GM18507 (cell line): Measurements from ENCODE around the gene SEC61A1.

Experiments used
- DNase-seq: peaks from one replicate; pipeline ENCODE4 v3.0.0; 2011; ENCODE audit warnings: low read depth; ENCODE audit not compliant: insufficient read length; ENCODE audit errors: extremely low spot score
- FAIRE-seq: peaks from 2 replicates; lab custom pipeline; 2011; peaks lifted over from hg19 to GRCh38; lab: Jason Lieb, UNC

SEC61A1 gene

DNA sequence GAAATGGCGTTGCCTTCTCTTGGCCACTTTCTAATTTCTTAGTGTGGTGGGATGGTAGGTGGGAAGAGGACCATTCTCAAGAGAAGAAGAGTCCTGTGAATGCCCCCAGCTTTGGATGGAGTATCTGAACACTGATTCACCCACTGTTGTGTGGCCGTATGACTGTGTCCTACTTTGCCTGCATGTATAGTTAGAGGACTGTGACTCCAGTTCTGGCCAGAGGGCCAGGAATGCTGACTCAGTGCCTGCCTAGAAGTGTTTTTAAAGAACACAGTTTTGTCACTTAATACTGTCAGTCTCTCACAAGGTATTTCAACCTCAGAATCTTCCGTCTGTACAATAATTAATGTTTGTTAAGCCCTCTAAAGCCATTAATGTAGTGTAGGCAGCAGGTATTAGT is 2.1 kb downstream of the SEC61A1 start:
- DNase-seq (no peak), FAIRE-seq (no peak)

DNA sequence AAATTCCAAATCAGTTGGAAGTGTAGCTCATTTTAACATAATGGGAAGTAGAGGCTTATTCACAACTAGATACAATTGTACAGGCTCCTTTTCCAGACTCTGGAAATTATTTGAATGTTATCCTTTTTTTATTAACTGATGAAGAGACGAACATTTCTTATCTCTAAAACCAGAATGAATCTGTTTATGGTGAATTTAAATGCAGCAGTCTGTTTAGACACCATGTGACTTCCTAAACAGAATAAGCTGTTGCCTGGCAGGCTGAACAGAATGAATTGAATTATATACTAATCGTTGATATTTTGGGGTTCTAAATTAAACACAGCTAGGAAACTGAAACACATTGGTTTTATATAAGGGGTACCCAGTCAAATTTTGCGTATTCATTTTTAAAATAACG is 4.0 kb downstream of the SEC61A1 start:
- no peak for DNase-seq
- FAIRE-seq: no peak

DNA sequence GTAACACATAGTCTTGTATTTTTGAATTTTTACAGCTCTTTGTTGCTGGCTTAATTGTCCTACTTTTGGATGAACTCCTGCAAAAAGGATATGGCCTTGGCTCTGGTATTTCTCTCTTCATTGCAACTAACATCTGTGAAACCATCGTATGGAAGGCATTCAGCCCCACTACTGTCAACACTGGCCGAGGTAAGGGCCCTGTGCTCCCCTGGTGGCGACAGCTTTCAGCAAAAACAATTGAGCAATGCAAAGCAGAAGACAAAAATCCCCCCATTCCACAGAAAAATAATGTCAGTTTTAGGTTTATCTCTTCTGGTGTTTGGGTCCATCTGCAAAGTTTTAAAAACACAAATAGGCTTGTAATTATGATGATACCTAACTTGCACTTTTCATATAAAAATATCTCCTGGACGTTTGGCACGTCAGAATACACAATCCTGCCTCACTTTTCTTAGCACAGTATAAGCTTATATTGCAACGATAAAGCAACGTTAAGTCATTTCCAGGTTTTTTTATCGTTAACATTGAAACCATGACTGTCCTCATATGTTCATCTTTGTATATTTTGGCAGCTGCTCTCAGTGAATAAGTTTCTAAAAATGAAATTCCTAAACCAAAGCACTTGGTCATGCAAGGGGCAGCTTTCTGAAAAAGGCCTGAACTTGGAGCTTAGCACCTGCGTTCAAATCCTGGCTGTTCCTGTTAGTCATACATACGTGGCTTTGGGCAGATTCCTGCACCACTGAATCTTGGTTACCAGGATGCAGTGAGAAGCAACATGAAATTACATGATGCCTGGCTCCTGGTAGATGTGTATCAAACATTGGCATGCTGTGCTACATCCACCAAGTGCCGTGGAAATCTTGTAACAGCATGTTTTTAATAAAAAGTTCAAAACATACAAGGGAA is 8.5 kb downstream of the SEC61A1 start:
- no peak for DNase-seq

DNA sequence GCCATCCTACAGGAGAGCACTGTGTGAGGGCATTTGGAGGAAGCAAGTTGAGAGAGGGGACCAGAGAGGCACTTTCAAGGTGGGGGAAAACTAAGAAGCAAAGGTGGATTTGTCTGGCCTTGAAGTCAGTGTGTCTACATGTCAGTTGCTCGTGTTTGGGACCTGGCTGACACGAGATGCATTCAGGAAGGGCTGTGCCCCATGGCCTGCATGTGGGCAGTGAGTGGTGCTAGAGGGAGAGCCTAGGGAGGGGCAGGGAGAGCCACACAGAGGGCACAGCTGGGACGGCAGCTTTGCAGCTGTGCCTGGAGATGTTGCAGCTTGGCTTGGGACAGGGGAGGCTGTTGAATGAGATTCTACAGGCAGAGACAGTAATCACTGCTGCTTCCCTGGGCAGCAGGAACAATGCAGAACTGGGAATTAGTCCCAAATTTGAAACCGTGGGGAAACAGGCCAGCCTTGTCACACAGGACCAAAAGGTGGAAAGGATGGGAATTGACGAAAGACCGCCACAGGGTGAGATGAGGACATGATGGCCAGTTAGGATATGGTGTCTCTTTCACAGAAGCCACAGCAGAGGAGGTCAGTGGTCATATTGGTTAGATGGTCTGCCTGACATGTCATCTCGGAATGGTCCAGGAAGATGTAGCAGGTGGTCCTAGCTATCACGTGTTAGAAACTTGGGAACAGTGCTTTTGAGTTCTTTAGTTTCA is 10.0 kb downstream of the SEC61A1 start:
- DNase-seq (no peak), FAIRE-seq (no peak)

More for the DNA sequence above, 8.5 kb downstream of the SEC61A1 start:
- no peak for FAIRE-seq

DNA sequence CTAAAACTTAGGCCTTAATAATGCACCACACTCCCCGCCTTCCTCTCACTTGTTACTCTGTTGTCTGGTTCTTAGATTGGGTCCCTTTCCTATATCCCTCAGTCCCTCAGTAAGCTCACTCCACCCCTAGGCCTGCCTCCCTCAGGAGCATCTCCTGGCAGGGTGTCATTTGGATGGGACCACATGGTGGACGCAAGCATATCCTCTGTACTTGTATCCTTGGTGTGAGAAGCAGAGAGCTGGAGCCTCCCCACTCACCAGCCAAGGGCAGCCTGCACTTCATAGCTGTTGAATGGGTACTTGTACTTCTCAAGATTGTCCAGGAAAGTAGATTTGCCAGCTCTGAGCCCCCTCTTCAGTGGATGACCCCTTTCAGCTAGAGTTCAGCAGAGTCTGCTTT is 11.6 kb downstream of the SEC61A1 start:
- no peak for DNase-seq
- FAIRE-seq: no peak

DNA sequence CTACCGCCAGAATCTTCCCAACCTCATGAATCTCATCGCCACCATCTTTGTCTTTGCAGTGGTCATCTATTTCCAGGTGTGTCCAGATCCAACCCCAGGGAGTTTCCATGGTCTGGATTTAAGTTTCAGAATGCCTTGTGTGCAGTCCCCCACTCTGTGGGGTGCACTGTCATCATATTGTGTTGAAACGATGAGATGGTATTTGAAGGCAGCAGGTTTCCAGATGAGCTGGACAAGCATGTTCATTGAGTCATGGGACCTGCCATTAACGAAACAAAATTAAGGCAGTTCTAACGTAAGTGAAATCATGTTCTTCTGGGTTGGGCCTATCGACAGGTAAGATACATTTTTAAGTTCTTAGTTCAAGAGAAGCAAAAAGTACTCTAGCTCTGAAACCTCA is 12.7 kb downstream of the SEC61A1 start:
- DNase-seq (no peak), FAIRE-seq (no peak)

DNA sequence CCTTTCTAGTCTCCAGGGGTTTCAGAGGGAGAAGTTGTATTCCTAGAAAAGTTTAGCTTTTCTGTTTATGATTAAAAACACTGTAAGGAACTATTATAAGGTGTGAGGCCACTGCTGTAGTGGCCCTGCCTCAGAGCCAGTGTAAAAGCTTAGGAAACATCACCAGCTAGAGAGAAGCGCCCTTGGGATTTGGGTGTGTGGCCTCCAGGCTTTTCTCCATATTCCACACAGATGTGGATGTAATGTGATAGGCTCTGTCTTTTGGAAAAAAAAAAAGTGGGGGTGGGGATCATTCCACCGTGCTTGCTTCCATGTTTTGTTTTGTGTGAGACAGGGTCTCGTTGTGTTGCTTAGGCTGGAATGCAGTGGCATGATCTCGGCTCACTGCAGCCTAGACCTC is 13.9 kb downstream of the SEC61A1 start:
- FAIRE-seq: no peak
- no peak for DNase-seq

DNA sequence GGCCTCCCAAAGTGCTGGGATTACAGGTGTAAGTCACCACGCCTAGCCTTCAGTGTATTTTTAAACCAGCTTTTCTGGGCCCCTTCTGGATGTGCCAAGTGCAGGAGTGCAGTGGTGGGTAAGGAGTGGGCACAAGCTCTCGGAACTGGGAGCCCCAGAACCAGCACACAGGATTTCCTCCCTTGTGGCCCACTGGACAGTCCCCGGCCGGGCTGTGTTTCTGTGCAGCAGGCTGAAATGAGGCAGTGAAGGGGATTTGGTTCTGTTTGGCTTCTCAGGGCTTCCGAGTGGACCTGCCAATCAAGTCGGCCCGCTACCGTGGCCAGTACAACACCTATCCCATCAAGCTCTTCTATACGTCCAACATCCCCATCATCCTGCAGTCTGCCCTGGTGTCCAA is 14.4 kb downstream of the SEC61A1 start:
- no peak for FAIRE-seq
- DNase-seq: no peak

DNA sequence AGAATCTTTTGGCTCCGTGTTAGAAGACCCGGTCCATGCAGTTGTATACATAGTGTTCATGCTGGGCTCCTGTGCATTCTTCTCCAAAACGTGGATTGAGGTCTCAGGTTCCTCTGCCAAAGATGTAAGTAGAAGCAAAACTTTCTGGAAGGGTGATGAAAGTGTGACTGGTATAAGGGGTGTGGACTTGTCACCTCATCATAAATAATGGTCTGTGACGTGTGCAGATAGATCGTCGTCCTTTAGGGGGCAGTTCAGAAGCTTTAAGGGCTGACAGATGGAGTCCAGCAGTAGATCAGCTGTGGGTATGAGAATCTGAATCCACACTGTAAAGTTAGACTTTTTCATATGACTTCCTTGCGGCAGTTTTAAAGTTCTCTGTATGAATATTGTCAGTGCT is 15.3 kb downstream of the SEC61A1 start:
- DNase-seq: no peak
- FAIRE-seq: no peak

DNA sequence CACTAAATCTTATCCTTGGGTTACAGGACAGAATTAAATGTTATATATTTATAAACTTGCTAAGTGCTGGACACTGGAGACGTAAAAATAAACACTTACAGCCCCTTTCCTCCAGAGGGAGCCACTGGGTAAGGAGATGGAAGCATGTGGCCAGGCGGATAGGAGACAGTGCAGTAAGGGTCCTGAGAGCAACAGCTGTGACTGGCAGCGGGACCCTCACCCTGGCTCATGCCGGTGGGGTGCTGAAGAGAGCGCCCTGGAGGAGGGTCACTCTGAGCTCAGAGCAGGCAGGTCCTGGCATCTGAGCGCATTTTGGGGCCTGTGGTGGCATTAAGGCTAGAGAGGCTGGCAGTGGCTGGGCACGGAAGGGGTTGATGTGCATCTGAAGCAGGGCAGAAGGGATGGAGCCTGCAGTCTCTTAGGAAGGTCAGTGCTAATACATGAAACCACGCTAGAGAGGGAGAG is 16.0 kb downstream of the SEC61A1 start:
- DNase-seq (peak; percentile 22), FAIRE-seq (no peak)

DNA sequence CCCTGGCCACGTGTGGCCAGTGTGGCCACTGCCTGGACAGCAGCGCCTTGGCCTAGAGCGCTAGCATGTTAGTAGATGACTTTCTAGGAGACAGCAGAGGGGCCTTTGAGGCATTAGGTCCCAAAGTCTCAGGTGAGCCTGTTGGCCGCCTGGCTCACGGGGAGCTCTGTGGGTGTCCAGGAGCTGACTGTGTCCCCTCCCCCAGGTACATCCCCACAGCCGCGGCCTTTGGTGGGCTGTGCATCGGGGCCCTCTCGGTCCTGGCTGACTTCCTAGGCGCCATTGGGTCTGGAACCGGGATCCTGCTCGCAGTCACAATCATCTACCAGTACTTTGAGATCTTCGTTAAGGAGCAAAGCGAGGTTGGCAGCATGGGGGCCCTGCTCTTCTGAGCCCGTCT is 17.0 kb downstream of the SEC61A1 start:
- no peak for FAIRE-seq
- DNase-seq: no peak

DNA sequence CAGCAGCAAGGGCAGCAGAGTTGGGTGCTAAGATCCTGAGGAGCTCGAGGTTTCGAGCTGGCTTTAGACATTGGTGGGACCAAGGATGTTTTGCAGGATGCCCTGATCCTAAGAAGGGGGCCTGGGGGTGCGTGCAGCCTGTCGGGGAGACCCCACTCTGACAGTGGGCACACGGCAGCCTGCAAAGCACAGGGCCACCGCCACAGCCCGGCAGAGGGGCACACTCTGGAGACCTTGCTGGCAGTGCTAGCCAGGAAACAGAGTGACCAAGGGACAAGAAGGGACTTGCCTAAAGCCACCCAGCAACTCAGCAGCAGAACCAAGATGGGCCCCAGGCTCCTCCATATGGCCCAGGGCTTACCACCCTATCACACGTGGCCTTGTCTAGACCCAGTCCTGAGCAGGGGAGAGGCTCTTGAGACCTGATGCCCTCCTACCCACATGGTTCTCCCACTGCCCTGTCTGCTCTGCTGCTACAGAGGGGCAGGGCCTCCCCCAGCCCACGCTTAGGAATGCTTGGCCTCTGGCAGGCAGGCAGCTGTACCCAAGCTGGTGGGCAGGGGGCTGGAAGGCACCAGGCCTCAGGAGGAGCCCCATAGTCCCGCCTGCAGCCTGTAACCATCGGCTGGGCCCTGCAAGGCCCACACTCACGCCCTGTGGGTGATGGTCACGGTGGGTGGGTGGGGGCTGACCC is 18.8 kb downstream of the SEC61A1 start:
- FAIRE-seq (no peak), DNase-seq (no peak)

DNA sequence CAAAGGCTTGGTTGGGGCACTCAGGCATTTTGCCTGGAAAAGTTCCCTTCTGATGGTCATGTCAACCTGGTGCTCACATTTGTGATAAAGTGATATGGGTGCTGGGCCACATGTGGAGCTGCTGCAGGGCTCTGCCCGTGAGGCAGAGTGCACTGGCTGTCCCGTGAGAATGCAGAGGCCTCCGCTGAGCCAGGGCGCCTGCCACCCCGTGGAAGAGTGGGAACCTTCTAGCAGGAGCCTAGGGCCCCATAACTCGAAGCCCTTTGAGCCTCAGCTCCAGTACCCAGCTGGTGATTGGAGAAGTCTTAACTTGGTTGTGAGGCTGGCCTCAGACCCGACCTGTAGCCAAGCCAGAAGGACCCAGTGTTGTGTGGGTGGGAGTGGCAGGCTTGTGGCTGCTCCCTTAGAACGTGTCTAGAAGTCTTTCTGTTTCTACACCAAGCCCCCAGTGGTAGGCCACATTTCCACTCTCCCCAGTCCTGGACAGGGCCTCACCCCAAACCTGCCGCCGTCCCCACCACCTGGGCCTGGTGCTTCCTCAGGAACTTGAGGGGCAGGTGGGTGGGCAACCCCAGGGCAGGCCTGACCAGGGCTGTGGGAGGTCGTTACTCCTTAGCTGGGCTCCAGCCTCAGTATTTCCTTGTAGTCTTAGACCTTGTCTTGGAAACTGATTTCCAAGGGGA is 19.7 kb downstream of the SEC61A1 start:
- no peak for DNase-seq
- FAIRE-seq: no peak

DNA sequence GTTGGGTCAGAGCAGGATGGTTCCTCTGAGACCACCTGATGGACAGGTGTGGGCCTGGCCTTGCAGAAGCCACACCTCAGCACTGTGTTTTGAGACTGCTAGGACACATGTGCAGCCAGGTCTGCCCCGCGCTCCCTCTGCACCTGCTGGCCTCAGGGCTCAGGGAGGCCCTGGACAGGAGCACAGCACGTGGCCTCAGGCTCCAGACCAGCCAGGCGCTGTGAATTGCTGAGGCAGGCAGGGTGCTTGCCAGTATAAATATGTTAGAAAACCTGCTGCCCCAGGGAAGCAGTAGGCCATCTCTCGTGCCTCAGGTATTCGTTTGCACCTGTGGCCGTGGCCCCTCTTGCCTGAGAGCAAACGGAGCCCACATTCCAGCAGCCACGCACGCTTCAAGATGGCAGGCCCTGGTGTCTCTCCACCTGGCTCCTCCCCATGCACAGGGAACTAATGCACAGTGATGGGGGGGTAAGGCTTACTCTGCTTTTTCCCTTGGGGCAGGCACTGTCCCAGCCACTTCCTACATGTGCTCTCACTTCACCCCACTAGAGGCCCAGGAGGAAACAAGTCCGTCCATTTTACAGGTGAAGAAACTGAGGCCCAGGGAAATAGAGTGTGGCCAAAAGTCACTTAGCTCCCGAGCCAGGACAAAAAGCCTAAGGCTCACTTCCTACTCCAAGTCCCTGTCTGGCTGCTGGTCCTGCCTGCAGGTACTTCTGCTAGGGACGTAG is 20.4 kb downstream of the SEC61A1 start:
- no peak for DNase-seq
- FAIRE-seq: no peak

DNA sequence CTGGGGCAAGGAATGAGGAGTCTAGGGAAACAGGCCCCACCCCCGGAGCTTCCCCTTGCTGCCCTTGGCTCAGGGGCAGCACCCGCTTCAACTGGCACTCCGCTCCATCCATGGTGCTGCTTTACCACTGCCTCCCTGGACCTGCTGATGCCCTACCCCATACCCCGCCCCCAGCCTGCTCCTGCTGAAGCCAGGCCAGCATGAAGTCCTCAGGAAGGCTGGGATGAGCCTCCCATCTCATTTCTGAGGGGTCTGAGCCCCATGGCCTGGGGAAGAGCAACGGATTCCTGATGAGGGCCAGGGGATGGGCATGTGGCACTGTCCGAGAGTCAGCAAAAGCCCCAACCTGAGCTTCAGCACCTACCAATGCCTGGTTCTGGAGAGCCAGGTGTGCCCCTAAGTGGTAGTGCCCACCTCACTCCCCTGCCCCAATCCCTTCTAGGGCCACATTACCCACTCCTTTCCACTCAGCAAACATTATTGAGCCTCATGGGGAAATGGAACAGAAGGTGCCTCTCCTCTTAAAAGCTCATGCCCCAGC is 21.0 kb downstream of the SEC61A1 start:
- FAIRE-seq (no peak), DNase-seq (no peak)

DNA sequence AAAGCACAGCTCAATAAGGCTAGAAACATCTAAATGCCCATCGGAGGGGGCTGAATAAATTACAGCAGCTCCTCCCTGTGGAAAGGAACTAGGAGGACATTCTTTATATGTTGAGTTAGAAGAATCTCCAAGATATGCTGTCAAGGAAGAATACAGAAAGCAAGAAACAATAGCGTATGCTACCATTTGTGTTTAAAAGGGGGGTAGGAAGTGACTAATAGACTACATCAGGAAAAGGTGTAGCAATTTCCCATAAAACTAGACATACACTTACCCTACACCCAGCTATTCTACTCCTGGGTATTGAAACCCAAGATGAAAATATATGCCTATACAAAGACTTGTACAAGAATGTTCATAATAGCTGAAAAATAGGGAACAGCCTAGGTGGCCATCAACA is 21.6 kb downstream of the SEC61A1 start:
- no peak for DNase-seq
- no peak for FAIRE-seq

DNA sequence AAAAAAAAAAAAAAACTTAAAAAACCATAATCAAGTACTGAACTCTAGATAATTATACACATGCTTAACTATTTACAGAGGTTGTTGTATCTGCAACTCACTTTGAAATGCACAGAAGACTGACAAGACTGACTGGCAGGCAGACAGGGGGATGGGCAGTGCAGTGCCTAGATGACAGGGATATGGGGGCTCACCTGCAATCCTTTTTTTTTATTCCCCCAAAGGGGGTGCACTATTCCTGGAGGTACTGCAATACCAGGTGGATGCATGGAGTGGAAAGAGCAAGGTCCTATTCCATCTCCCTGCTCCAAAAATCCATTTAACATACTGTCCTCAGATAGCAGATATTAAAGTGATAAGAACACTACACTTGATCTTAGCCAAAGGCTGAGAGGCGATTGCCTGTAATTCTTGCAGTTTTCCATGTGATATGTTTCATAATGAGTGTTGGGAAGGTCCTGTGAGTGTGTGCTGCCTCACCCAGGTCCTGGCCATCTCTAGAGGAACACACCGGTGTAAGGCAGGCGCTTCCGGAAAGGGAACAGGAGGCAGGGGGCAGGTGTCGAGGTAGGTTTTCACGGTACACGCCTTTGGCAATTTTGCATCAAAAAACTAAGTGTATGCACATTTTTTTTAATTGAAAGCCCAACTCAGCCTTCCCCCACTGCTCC is 22.7 kb downstream of the SEC61A1 start:
- DNase-seq: no peak

More for the DNA sequence above, 22.7 kb downstream of the SEC61A1 start:
- FAIRE-seq: peak; percentile 5
